HL-60/S4 treated with retinoic acid at 250 ng/mL for 4 days and 3 days (cell line): Measurements from ENCODE around the gene XRN2.

Experiments
- in situ Hi-C: fragments of 300-500 bp; cut with MboI; formaldehyde crosslinking; loops from 2 replicates; pipeline ENCODE4 v1.7.0; 2022; ENCODE audit warnings: low sequenced_read_pairs

XRN2 gene

DNA sequence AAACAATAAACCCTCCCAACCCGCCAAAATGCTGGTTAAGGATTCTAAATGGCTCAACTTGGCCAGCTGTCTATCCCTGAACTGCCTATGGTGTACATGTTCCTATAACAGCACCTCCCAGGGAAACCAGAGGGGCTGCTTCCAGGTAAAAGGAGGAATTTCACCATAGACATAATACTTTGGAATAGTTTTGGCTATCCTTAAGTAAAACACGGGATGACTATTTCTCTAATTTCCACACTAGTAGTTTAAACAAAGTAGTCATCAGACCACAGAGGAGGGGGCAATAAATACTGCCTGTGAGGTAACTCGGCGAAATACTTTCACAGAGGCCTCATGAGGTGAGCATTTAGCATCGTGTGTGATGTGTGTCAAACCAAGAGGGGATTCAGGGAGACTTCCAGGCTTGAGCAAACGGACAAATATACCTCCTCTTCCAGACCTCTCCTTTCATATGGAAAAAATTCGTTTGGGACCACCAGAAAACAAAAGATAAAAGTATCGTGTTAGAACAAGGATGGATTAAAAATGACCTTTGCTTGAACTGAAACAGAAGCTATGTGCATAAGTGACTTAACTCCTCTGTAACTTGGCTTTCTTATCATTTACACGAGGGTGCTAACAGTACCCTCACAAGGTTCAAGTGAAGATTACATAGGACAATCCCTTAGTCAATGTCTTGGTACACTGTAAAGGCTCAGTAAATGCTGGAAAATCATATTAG is 1.0 kb upstream of the XRN2 start:
- in situ Hi-C loops = no loop called here

DNA sequence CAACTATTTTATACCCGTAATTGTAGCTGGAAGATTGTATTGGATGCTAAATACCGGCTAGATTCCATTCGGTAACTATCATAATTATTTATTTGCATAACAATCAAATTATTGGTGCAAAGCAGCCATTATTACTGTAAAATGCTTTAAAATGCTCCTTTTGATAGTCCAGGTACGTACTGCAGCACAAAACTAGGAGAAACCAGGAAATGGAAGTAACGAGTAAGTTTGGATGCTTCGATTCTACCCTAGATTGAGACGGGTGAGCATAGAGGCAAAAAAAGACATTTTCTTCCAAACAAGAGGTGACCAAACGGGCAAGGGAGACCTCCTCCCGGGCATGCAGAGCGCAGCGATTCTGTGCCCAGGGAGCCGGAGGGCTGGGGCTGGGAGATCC is 469 bp upstream of the XRN2 start:
- in situ Hi-C loops = no loop called here

DNA sequence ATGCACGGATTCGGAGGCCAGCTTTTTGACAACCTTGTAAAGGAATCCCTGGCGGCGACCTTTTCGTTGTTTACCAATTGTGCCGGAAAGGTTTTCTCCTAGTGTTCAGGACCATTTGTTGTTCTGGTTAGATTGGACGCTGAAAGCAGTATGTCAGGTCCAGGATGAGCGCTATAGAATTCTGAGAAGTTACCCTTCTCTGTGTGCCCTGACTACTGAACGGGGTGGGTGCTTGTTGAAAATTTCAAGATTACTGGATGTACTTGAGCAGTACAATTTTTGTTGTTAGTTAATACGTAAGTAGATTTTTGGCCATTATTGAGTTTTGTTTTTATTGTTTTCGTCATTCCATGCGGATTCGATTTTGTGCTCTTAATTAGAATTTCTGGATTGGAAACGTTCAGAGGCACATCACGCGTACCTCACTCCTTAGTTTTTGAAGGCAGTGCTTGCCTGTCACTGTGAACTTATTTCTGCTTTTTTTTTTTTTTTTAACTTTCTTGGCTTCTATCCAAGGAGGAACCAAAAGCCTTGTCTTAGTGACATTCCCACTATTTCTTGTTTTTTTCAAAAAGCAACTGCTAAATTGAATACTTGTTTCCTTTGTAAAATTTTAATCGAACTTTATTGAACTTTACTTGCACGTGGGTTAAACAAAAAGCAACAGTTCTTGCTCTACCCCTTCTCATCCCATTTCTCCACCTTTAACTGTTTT is 898 bp downstream of the XRN2 start:
- in situ Hi-C loops = no loop called here

DNA sequence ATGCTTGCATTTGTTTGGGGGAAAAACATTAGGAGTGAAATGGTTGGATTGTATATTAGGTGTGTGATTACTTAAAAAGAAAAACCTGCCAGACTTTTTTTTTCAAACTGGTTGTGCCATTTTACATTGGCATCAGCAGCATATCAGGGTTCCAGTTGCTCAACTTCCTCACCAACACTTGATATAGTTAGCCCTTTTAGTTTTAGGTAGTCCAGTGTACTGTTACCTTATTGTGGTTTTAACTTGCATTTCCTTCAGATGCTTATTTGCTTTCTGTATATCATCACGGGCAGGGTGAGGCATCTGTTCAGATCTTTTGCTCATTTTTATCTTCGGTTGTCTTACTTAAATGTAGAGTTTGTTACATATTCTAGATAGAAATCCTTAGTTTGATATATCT is 5.2 kb downstream of the XRN2 start:
- in situ Hi-C loops = no loop called here

DNA sequence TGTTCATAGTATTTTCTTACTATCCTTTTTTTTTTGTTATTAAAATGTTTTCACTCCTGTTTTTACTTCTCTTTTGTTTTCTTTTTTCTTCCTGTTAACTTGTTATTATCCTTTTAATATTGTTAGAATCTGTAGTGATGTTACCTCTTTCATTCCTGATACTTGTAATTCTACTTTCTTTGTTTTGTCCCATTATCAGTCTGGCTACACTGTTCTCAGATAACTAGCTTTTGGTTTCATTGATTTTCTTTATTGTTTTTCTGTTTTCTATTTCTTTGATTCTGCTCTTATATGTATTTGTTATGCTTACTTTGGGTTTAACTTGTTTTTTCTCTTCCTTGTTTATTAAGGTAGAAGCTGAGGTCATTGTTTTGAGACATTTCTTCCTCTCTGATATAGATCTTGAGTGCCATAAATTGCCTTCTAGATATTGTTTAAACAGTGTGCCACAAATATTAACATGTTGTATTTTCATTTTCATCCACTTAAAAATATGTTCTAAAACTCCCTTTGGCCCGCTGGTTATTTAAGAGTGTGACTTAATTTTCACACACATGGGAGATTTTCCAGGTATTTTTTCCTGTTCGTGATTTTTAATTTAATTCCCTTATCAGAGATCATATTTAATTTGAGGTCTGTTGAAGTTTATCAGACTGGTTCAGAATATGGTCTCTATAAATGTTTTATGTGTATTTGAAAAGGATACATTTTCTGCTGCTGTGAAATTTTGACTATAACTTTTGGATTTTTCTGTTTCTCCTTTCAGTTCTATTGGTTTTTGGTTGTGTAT is 6.7 kb downstream of the XRN2 start:
- in situ Hi-C loops = no loop called here

DNA sequence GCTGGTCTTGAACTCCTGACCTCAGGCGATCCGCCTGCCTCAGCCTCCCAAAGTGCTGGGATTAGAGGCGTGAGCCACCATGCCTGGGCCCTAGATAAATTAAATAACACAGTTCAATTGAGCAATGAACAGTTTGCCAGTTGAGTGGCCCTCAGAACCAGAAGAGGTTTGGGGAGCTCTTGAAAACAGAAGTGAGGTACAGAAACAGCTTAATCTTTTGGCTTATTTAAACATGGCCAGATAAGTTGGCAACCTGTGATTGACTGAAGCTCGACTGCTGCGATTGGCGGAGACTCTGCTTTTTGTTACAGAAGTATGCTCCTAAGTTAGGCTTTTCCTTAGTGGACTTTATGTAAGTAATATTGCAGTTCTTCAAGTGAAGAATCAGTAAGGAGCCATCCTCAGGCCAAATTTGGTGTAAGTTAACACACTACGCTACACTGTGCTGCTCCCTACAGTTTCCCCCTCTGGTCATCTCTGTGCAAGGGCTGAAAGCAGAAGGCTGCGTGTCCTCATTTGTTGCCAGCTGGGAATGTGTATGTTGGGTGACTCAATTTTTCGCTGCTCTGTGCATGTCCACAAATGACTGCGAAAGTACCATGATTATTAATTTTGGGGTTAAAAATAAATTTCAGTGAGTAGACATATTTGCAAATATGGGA is 9.8 kb downstream of the XRN2 start:
- in situ Hi-C loops = no loop called here

DNA sequence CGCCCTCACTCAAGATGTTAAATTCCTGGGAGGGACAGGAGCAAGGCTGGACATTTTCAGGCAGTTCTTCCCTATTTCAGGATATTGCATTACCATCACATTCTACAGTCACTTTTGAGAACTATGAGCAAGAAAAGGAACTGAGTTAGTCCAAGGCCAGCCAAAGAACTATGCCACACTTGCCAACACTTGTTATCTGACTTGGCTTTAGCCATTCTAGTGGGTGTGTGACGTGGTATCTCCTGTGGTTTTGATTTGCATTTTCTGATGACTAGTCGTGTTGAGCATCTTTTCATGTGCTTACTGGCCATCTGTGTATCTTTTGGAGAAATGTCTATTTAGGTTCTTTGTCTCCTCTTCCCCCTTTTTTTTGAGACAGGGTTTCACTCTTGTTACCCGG is 12.0 kb downstream of the XRN2 start:
- in situ Hi-C loops = no loop called here

DNA sequence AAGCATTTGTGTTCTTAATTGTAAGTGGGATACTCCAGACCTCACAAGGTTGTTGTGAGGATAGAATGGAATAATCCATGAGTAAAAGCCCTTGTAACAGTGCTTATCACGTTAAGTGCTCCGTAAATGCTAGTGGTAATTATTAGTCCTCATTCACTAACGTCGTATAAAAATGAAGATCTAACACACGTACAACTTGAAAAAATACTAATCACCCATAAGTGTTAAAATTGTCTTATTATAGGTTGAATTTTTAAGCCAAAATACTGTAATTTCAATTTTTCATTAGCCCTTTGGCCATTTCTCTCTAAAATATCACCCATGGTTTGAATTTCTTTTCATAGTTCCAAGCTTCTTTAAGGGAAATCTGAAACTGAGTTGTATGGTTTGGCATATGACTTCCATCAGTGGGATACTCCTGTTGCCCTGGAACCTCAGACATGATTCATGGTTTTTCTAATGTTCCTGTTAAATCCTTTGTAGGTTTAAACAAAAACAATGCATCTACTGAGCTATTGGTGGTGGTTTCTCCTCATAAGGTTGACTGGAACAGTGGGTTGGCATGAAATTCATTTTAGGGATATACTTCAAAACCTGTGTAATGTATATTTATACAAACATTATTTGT is 19.1 kb downstream of the XRN2 start:
- in situ Hi-C loops = no loop called here

DNA sequence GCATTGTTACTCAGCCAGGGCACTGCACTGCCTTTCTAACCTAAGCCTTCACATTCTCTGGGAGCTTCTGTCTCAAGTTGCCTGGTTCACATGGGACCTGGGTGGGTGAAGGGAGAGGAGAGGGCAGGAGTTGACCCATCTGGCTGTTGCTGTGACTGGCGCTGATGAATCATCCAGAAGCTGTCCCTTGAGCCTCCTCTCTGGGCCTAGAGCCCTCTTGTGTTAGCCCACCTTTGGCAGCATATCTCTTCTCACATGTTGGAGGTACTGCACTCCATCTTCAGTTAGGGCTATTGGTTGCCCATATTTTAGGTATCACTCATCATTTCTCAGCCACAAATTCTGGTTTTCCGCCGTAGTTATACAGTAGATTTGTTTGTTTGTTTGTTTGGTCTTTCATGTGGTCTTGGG is 19.8 kb downstream of the XRN2 start:
- in situ Hi-C loops = no loop called here

DNA sequence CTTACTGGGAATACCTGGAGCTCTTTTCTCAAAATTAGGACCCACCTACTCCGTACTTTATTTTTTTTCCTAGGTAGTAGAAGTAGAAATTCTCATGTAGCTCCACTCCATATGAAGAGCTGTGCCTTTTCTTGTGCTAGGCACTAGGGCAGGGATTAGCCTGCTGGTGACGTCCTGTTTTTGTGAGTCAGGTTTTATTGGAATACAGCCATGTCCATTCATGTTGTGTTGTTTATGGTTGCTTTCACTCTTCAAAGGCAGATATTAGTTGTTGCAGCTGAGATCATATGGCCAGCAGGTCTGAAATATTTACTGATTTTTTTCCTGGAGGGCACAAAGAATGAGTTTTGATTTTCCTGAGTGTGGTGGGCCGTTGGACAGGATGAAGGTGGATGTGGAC is 20.5 kb downstream of the XRN2 start:
- in situ Hi-C loops = no loop called here

DNA sequence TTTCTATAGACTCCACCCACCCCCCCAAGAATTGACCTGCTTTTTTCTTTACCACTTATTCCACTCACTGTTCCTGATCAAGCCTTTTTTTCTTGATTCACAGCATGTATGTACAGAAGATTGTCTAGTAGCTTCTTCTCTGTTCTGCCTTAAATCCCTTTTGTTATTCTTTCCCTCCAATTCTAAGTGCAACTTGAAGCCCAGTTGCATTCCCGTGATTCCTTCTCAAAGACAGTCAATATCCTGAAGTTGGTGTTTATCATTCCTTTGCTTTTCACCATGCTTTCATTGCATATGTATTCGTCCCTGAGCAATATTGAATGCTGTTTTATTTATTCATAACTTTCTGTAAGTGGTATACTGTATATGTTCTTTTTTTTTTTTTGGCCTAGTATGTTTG is 21.0 kb downstream of the XRN2 start:
- in situ Hi-C loops = no loop called here

DNA sequence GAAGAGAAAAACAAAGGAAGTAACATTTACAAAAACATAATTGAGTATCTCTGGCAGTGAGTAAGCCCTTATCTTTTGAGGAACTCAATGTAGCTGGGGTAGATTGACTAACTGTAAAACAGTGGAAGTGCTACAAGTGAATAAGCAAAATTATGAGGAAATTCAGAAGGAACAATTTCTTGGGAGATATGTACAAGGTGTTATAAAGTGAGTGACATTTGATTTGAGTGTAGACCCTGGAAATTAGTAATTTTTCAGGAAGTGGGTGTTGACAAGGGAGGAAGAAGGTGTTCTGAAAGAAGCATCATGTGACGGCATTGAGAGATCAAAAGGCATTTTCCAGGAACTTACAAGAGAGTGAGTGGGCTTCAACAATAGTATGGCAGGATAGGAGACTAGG is 22.2 kb downstream of the XRN2 start:
- in situ Hi-C loops = no loop called here

DNA sequence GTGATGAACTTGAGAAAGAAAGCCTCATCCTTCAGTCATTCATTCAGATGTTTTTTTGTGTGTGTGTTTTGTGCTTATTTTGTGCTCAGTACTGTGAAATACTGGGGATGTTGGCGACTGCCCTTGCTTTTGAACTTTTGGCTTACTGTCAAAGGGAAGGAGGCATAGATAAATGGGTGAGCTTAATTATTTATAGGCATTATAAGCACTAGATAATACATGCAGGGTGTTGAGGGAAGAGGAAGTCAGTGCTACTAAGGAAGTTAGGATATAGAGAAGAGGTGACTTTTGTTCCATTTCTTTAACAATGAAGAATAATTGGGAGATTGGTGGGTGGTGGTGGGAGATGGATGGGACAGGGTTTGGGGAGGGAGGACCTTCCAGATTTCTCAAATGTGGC is 23.6 kb downstream of the XRN2 start:
- in situ Hi-C loops = no loop called here

DNA sequence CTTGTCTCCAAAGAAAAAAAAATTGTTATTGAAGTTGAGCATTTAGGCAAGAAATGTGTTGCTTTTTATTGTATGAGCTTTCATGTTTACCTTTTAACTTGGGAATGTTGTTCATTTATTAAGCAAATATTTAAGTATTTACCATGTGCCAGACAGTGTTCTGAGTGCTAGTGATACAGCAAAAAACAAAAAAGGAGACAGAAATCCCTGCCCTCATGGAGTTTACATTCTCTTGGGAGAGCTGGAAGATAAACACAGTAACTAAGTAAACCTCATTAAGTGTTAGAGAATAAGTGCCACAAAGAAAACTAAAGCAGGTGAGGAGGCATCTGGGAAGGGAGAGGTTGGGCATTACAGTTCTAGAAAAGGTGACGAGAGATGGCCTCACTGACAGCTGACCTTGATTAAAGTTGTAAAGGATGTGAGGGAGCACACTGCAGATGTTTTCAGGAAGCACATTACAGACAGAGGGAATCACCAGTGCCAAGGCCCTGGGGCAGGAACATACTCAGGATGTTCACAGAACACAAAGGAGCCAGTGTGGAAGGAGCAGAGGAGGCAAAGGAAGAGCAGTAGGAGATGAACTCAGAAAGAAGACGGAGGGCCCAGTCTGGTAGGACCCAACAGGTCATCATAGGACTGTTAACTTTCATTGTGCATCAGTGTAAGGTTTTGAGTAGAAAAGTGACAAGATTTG is 33.5 kb downstream of the XRN2 start:
- in situ Hi-C loops = no loop called here

DNA sequence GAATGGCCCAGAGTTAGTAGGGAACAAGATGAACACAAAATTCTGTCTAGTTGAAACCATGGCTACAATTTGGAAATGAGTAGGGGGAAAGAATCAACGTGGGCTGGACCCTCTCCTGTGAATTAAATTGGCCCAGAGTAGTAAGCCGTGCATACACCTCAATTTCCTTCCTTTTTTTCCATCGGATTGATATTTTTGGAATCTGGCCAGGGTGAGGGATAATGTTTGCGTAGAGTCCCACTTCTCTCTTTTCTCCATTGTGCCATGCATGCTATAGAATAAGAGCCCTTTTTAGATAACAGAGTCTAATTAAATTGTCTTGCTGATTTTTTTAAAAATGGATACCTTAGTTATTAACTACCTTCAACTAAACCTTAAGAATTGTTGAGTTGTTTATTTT is 35.2 kb downstream of the XRN2 start:
- in situ Hi-C loops = no loop called here

DNA sequence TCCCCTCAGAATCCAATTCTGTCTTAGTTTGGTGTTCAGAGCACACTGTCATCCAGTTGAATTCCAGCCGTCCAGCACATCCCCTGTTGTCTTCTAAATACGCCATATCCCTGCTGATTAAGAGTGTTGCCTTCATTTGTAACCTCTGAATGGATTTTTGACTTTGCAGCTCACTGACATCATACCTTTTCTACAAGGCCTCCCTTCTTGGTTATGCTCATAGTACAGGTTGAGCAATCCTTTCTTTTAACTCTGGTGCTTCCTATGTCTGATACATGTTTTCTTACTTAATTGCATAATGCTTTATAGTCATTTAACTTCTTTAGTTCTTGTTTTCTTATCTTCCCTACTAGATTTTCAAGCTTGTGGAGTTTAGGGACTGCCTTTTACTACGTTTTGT is 36.4 kb downstream of the XRN2 start:
- in situ Hi-C loops = no loop called here

DNA sequence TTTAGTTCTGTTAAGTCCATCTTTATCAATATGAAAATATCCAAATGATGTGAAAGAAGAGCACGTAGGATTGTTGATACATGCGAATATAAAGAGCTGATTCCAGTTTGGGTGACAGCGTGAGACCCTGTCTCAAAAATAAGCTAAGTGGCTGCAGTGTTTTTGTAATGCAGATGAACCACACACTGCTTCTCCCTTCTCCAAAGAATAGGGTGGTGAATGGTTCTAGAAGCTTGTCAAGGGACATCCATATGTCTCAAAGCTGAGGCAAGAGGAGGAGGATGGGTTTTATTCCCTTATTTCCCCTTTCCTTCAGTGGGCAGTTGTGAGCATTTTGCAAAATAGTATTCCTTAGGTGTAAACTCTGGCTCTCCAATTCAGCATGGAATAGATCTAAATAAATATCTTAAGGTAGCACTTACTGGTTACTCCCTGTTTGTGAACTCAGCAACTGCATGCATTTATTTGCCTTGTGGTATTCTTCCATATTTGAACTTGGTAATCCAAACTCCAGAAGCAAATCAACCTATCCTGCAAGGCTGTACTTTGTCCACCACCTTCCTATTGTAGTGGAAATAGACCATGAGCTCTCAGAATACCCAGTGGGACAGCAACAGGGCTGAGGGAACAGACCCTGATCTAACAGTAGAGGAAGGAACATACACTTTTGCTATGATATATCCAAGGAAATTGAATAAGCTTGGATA is 38.0 kb downstream of the XRN2 start:
- in situ Hi-C loops = no loop called here

DNA sequence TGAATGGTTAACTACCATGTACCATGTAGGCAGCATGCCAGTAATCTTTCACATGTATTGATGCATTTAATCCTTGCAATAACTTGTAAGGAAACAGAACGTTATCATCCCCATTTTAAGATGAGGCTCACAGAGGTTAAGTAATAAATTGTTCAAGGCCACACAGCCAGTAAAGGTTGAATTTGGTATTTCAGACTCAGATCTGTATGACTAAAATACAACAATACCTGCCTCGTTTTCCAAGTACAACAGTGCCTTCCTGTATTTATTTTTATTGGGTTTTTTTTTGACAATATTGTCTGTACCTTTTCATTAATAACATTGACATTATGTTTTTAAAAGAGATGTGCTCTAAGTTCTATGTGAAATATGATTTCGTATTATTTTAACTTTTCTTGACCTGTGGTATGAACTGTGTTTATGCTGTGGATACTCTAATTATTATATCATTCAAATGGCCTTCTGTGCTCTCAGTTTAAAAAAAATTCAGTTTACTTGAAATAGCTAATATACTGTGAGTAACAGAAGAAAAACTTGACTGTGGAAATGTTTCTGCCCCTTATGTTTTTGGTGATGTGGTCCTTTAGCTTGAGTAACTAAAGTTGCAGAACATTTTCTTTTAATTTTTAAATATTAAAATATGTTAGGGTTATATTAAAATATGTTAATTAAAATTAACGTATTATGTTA is 39.7 kb downstream of the XRN2 start:
- in situ Hi-C loops = no loop called here

DNA sequence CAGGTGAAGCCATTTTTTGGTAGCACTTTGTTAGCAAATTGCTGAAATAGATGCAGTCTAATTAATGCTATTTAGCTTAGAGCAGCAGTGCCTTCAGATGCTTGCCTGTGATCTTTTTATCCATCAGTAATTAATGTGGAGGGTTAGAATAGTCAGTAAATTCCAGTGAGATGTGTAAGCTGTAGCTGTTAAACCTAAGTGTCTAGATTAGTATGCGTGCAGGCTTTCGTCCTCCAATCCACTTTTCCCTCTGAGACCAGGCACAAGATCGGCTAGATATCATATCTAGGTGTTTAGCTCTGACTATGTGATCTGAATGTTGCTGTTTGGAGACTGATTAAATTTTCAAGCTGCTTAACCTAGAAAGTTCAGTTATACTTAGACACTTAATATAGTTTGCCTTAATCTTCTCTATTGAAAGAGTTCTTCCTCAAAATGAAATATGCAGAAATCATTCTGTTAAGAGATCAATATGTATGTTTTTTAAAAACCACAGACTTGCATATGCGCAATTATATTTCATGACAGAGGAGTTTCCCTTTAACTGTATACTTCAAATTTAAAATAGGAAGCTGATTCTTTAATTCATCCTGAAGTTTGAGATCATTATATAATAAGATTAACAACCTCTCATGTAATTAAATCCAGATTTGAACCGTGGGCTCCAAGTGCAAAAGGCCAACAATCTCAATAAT is 41.2 kb downstream of the XRN2 start:
- in situ Hi-C loops = no loop called here
